A549 (cell line): ENCODE measurements around the gene PEX26. TPM values are rescaled to one million over a fixed set of nuclear protein-coding genes. Genes with fewer than 3 reads are reported as not detected.
"Not testable (repeated sequence)": the region's sequence is repeated elsewhere in the genome, so short reads cannot be mapped to it uniquely, and the experiment has no call there.

Source experiments
- ATAC-seq, 2 experiments: fragments of 200-7000 bp in 1 of 2; fragments of >200 bp in 1 of 2; cut with Nextera tagmentation in 1 of 2; cut with Tn5 transposase in 1 of 2; 3 replicates each; pipeline versions ENCODE4 v1.8.0 to v1.9.1; 2018 to 2020; ENCODE audit warnings: mild to moderate bottlenecking in 1 of 2, moderate library complexity in 1 of 2
- CTCF ChIA-PET: fragments of 300-600 bp; sonication (Branson Sonifier 250); formaldehyde crosslinking; extraction: SDS; loops from one replicate; lab custom pipeline; 2021; ENCODE audit warnings: antibody characterized with exemption, inconsistent platforms; lab: Yijun Ruan, JAX
- POLR2A ChIA-PET: fragments of 350-600 bp; formaldehyde crosslinking; extraction: SDS; loops from one replicate; lab custom pipeline; 2021; ENCODE audit warnings: antibody characterized with exemption, inconsistent platforms; lab: Yijun Ruan, JAX
- DNase-seq, 2 experiments: peaks; one replicate each; pipeline versions ENCODE4 v3.0.0 to v3.0.0-alpha.2; 2011 to 2016; ENCODE audit warnings: low read depth in 1 of 2, low spot score in 1 of 2
- FAIRE-seq: peaks from 2 replicates; lab custom pipeline; 2011; peaks lifted over from hg19 to GRCh38; lab: Jason Lieb, UNC
- H3K27ac ChIP-seq, 2 experiments: fragments of >200 bp; sonication (Bioruptor Twin); formaldehyde crosslinking; 3 replicates each; pipeline ENCODE4 v1.5.1; 2016 to 2017
- H3K4me1 ChIP-seq: fragments of >200 bp; sonication (Bioruptor Twin); formaldehyde crosslinking; 3 replicates; pipeline ENCODE4 v1.6.1; 2016
- H3K4me2 ChIP-seq: fragments of >200 bp; sonication (Bioruptor Twin); formaldehyde crosslinking; 3 replicates; pipeline ENCODE4 v1.6.1; 2016
- H3K4me3 ChIP-seq: fragments of >200 bp; sonication (Bioruptor Twin); formaldehyde crosslinking; 3 replicates; pipeline ENCODE4 v1.5.1; 2016
- H3K9me3 ChIP-seq: fragments of >200 bp; sonication (Bioruptor Twin); formaldehyde crosslinking; 3 replicates; pipeline ENCODE4 v1.6.1; 2016
- CBX2 ChIP-seq: fragments of 200-600 bp; sonication (generic); IDR thresholded peaks from 2 replicates; pipeline ENCODE4 v1.6.1; 2016; ENCODE audit warnings: low read depth, mild to moderate bottlenecking, borderline replicate concordance
- CEBPB ChIP-seq, 2 experiments: fragments of >200 bp in 1 of 2; sonication (Bioruptor Twin) in 1 of 2; formaldehyde crosslinking in 1 of 2; IDR thresholded peaks; 2 replicates each; pipeline ENCODE4 v1.6.1; 2012 to 2016
- E2F6 ChIP-seq: IDR thresholded peaks from 2 replicates; pipeline ENCODE4 v1.6.1; 2012; ENCODE audit warnings: low read depth, borderline replicate concordance
- ELK1 ChIP-seq: fragments of 150-350 bp; IDR thresholded peaks from 2 replicates; pipeline ENCODE4 v1.6.1; 2014; ENCODE audit warnings: low read depth, mild to moderate bottlenecking, low read length
- EP300 ChIP-seq, 2 experiments: fragments of >200 bp; sonication (Bioruptor Twin); formaldehyde crosslinking; IDR thresholded peaks; 2 replicates in 1 of 2; 3 replicates in 1 of 2; pipeline ENCODE4 v1.6.1; 2016 to 2017
- FOXS1 ChIP-seq: fragments of 250-450 bp; sonication (Bioruptor Pico); IDR thresholded peaks from 2 replicates; pipeline ENCODE4 v1.5.0; 2020; ENCODE audit warnings: mild to moderate bottlenecking, moderate library complexity
- HDAC2 ChIP-seq: fragments of 200-600 bp; sonication (generic); IDR thresholded peaks from 2 replicates; pipeline ENCODE4 v1.6.1; 2016
- HMGXB4 ChIP-seq: fragments of 250-450 bp; sonication (Bioruptor Pico); IDR thresholded peaks from 2 replicates; pipeline ENCODE4 v1.5.0; 2021; ENCODE audit warnings: mild to moderate bottlenecking, moderate library complexity, borderline replicate concordance
- HOXB13 ChIP-seq: fragments of 250-450 bp; sonication (Bioruptor Pico); IDR thresholded peaks from 2 replicates; pipeline ENCODE4 v1.5.0; 2020; ENCODE audit warnings: low read depth, mild to moderate bottlenecking, moderate library complexity
- JUN ChIP-seq, 2 experiments: fragments of >200 bp; sonication (Bioruptor Twin); formaldehyde crosslinking; IDR thresholded peaks; 2 replicates in 1 of 2; 3 replicates in 1 of 2; pipeline ENCODE4 v1.6.1; 2016 to 2017
- JUNB ChIP-seq: fragments of >200 bp; sonication (Bioruptor Twin); formaldehyde crosslinking; IDR thresholded peaks from 2 replicates; pipeline ENCODE4 v1.6.1; 2016
- KDM5A ChIP-seq: fragments of 200-600 bp; sonication (generic); IDR thresholded peaks from 2 replicates; pipeline ENCODE4 v1.6.1; 2016; ENCODE audit warnings: antibody characterized with exemption, mild to moderate bottlenecking
- MAX ChIP-seq: IDR thresholded peaks from 2 replicates; pipeline ENCODE4 v1.6.1; 2012
- MAZ ChIP-seq: fragments of 150-350 bp; IDR thresholded peaks from 2 replicates; pipeline ENCODE4 v1.6.1; 2014; ENCODE audit warnings: antibody characterized with exemption, low read depth, low read length, borderline replicate concordance
- NFE2L2 ChIP-seq: fragments of 150-350 bp; conservative IDR thresholded peaks from 2 replicates; pipeline ENCODE4 v1.6.1; 2014; ENCODE audit warnings: low read length
- POLR2A ChIP-seq: IDR thresholded peaks from 2 replicates; pipeline ENCODE4 v1.6.1; 2012; ENCODE audit warnings: mild to moderate bottlenecking, low read length
- POLR2AphosphoS2 ChIP-seq: conservative IDR thresholded peaks from 2 replicates; pipeline ENCODE4 v1.6.1; 2012; ENCODE audit warnings: low read length, improper control_type of control experiment, inconsistent platforms
- RARB ChIP-seq: fragments of 250-450 bp; sonication (Bioruptor Pico); IDR thresholded peaks from 2 replicates; pipeline ENCODE4 v1.8.0; 2021; ENCODE audit warnings: mild to moderate bottlenecking, moderate library complexity
- REST ChIP-seq: fragments of 200-600 bp; sonication (generic); IDR thresholded peaks from 2 replicates; pipeline ENCODE4 v1.6.1; 2016; ENCODE audit warnings: antibody characterized with exemption, mild to moderate bottlenecking, moderate library complexity
- RFX5 ChIP-seq: fragments of 450-650 bp; IDR thresholded peaks from 2 replicates; pipeline ENCODE4 v1.7.1; 2014; ENCODE audit warnings: antibody characterized with exemption, mild to moderate bottlenecking, moderate library complexity
- WGBS: methylation state at CpG from one replicate; pipeline ENCODE4 v1.1.6; 2017; ENCODE audit errors: missing lambda C conversion rate; 5-methylcytosine and 5-hydroxymethylcytosine counted together
- polyA plus RNA-seq, 4 experiments: library from polyadenylated mRNA; depleted of rRNA in 3 of 4; stranded (reverse); fragments of >200 nt; fragmentation: RNase III in 1 of 4; extraction: RNeasy Plus Mini Kit Qiagen cat#74134 plus additional on column Dnase treatment in 1 of 4; gene quantifications; 2 replicates in 3 of 4; 3 replicates in 1 of 4; pipeline ENCODE4 v1.2.3, GENCODE V29; 2011 to 2017

PEX26 gene
- polyA plus RNA-seq, 2 of the 4 experiments (the other 2 are of a cell fraction) = 11.8 to 12.4 TPM

- H3K27ac ChIP-seq = peak overlapping the region in 1 of 2 experiments; percentile 48; a peak in 3 of 6 replicates
- no peak for FAIRE-seq
- POLR2A ChIA-PET = no interaction called here
Observed at GRCh38 chr22:18050065-18050464, 27.7 kb upstream of the PEX26 start.

GRCh38 chr22:18051113-18051512, 26.7 kb upstream of the PEX26 start:
- Histone ChIP-seq H3K4me1 (peaks cover 10% of the 10 kb centered on the region), H3K27ac (peak overlapping the region in 1 of 2 experiments; percentile 48; a peak in 2 of 6 replicates)
- H3K4me2 ChIP-seq, DNase-seq, ATAC-seq, FAIRE-seq, POLR2A ChIA-PET, H3K4me3 ChIP-seq, H3K9me3 ChIP-seq: not testable (repeated sequence)
- CTCF ChIA-PET = interaction anchor here (0.6 to 1.5 kb wide), 2 partner anchors 25 to 223 kb away, joined by 3 to 5 read pairs; no protein-coding TSS in a partner anchor
- 59% methylated on average over 12 of the region's 12 CpGs for WGBS

More at GRCh38 chr22:18050065-18050464, 27.7 kb upstream of the PEX26 start:
- no peak for DNase-seq
- H3K4me1 ChIP-seq = peaks cover 4% of the 10 kb centered on the region; the same call in 1 of the 3 replicates
- WGBS = 94% methylated on average over 5 of the region's 5 CpGs
- no peak for TF ChIP-seq HDAC2
- TF ChIP-seq HMGXB4 = no peak
- TF ChIP-seq KDM5A = no peak
- no peak overlapping the region for H3K4me2 ChIP-seq
- H3K9me3 ChIP-seq = no peaks in the 10 kb centered on the region
- H3K4me3 ChIP-seq = no peak overlapping the region
- no peak for ATAC-seq
- CTCF ChIA-PET = interaction anchor here (1.5 kb wide), 1 partner anchor 26 kb away, joined by 5 read pairs; no protein-coding TSS in a partner anchor

- ATAC-seq, H3K9me3 ChIP-seq, H3K4me2 ChIP-seq, H3K27ac ChIP-seq, FAIRE-seq, DNase-seq, POLR2A ChIA-PET, H3K4me3 ChIP-seq: not testable (repeated sequence)
- peaks cover 33% of the 10 kb centered on the region for H3K4me1 ChIP-seq
- 94% methylated on average over 4 of the region's 49 CpGs for WGBS
- CTCF ChIA-PET = interaction anchor here (0.7 to 6.6 kb wide), 2 partner anchors 9 to 22 kb away, joined by 4 to 37 read pairs; no protein-coding TSS in a partner anchor
Observed at GRCh38 chr22:18053216-18053946, 24.4 kb upstream of the PEX26 start.

- DNase-seq (no peak), FAIRE-seq (no peak), ATAC-seq (no peak; a peak in 1 of 6 replicates)
- ChIA-PET POLR2A (no interaction called here), CTCF (interaction anchor here (1.2 to 6.6 kb wide), 2 partner anchors 20 to 159 kb away, joined by 4 to 37 read pairs; no protein-coding TSS in a partner anchor)
- no peaks in the 10 kb centered on the region for H3K9me3 ChIP-seq
- H3K4me1 ChIP-seq = peaks cover 56% of the 10 kb centered on the region
- no peak overlapping the region for H3K4me3 ChIP-seq
- H3K4me2 ChIP-seq = peak overlapping the region; percentile 72
- TF ChIP-seq CBX2 = no peak
- no peak for TF ChIP-seq RARB
- TF ChIP-seq E2F6 = no peak
- TF ChIP-seq ELK1 = no peak
- TF ChIP-seq NFE2L2 = no peak
- no peak for TF ChIP-seq MAX
- TF ChIP-seq EP300 (IDR thresholded peaks at IDR 0.05) = no peak
- TF ChIP-seq RFX5 = no peak
- TF ChIP-seq POLR2A = no peak
- no peak for TF ChIP-seq JUN (IDR thresholded peaks at IDR 0.05)
- no peak for TF ChIP-seq KDM5A
- TF ChIP-seq FOXS1 = no peak
- TF ChIP-seq MAZ = no peak
- no peak for TF ChIP-seq REST
- TF ChIP-seq JUNB = no peak
- TF ChIP-seq HDAC2 = no peak
- TF ChIP-seq POLR2AphosphoS2 = no peak
- no peak for TF ChIP-seq CEBPB (IDR thresholded peaks at IDR 0.05)
- no peak for TF ChIP-seq HOXB13
- H3K27ac ChIP-seq = peak overlapping the region; percentile 87 to 95
- 81% methylated on average over 7 of the region's 7 CpGs for WGBS
Observed at GRCh38 chr22:18055619-18056160, 22.1 kb upstream of the PEX26 start.
